ENCODE results near the gene MRC1. TPM values are rescaled to one million over a fixed set of nuclear protein-coding genes. Genes with fewer than 3 reads are reported as not detected.

The MRC1 gene
- total RNA-seq, 1 experiment from 2014 or later, result 0.37 TPM

DNA sequence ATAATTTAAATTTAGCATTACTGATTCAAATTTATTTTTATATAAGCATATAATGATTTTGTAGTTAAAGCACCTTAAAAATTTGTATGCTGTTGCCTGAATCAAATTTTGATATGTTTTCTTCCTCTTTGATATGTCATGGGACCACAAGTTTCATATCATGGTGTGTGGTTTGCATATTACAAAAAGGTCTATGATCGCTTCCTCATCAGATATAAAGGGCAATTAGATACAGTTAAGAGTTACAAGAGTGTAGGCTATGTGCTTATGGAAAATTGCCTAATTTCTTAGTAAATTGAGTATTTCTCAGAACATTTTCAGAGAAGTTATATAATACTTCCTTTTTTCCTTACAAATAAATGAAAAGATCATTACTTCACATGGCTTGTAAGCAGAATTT is 22.2 kb downstream of the MRC1 start:
- CTCF ChIA-PET, result no interaction called here
- BruUV-seq (replicated peaks), result no TSS peak
- no peak for ATAC-seq

More for the DNA sequence above, 22.2 kb downstream of the MRC1 start:
- H4K20me1 ChIP-seq (ENCODE audit: insufficient read depth), result no peaks in the 10 kb centered on the region
- no peaks in the 10 kb centered on the region for H3K27me3 ChIP-seq (ENCODE audit: insufficient read depth, low read length)
- POLR2A ChIA-PET, result no interaction called here
- RAD21 ChIA-PET (ENCODE audit: low non-redundant PET in 1 of 2, low total read pairs in 2 of 2, uncharacterized antibody in 2 of 2, unreplicated experiment in 2 of 2), result no interaction called here
- H3K36me3 ChIP-seq (ENCODE audit: control insufficient read depth in 1 of 2, insufficient read depth in 2 of 2, low read length in 2 of 2), result no peaks in the 10 kb centered on the region
- TF ChIP-seq POLR2AphosphoS5 (IDR thresholded peaks at IDR 0.05; ENCODE audit: low read depth, low read length) (no peak), ZFX (IDR thresholded peaks at IDR 0.05) (no peak), REST (IDR thresholded peaks at IDR 0.05; ENCODE audit: low read depth) (no peak), EZH2 (IDR thresholded peaks at IDR 0.05) (no peak), SRF (IDR thresholded peaks at IDR 0.05; ENCODE audit: low read depth) (no peak), CBX3 (IDR thresholded peaks at IDR 0.05; ENCODE audit: low read depth) (no peak)
- no peaks in the 10 kb centered on the region for H3K79me2 ChIP-seq (ENCODE audit: insufficient read depth, low read length)
- DNase-seq (ENCODE audit: low read depth, low spot score), result no peak
- no peaks in the 10 kb centered on the region for H3K9me3 ChIP-seq (ENCODE audit: control insufficient read depth in 1 of 2, insufficient read depth in 1 of 2, low read depth in 1 of 2, low read length in 2 of 2)
- no peak overlapping the region for H3K4me3 ChIP-seq (replicated peaks in 1 of 2; ENCODE audit: low read depth in 1 of 2, low read length in 2 of 2)
- intact Hi-C loops (cut with micrococcal nuclease), result no loop called here
- no peaks in the 10 kb centered on the region for H3K9me2 ChIP-seq (ENCODE audit: insufficient read depth)
- H3K27ac ChIP-seq (ENCODE audit: low read depth, low read length), result no peak overlapping the region
- H3K4me2 ChIP-seq (ENCODE audit: low read length), result no peak overlapping the region
- H3K4me1 ChIP-seq (ENCODE audit: control insufficient read depth in 1 of 2, insufficient read depth in 2 of 2, low read length in 2 of 2), result peaks cover 9 to 16% of the 10 kb centered on the region in 2 experiments
- H3K9ac ChIP-seq (ENCODE audit: low read length), result no peak overlapping the region
- H2AFZ ChIP-seq (ENCODE audit: low read depth, low read length, poor library complexity, severe bottlenecking), result no peak overlapping the region

Measured in HCT116 (cell line).